Measurements from ENCODE around the gene LIPC.

Gene LIPC

GRCh38 chr15:58551764-58552504 is 120.1 kb downstream of the LIPC start:
- DNase-seq, result no peak
- in situ Hi-C loops (cut with HindIII; ENCODE audit: low pct_ligation_motif_present, low pct_unique_long_range_greater_than_20kb, low sequenced_read_pairs), result no loop called here

- in situ Hi-C loops (cut with HindIII; ENCODE audit: low pct_ligation_motif_present, low pct_unique_long_range_greater_than_20kb, low sequenced_read_pairs), result no loop called here
- DNase-seq, result no peak
Observed at GRCh38 chr15:58552505-58553364, 120.9 kb downstream of the LIPC start.

GRCh38 chr15:58553365-58553918 is 121.7 kb downstream of the LIPC start:
- DNase-seq, result no peak
- in situ Hi-C loops (cut with HindIII; ENCODE audit: low pct_ligation_motif_present, low pct_unique_long_range_greater_than_20kb, low sequenced_read_pairs), result no loop called here

- DNase-seq, result no peak
- in situ Hi-C loops (cut with HindIII; ENCODE audit: low pct_ligation_motif_present, low pct_unique_long_range_greater_than_20kb, low sequenced_read_pairs), result no loop called here
Observed at GRCh38 chr15:58554758-58555157, 123.0 kb downstream of the LIPC start.

GRCh38 chr15:58555162-58556027 is 123.6 kb downstream of the LIPC start:
- DNase-seq, result no peak

GRCh38 chr15:58556028-58556361 is 124.2 kb downstream of the LIPC start:
- in situ Hi-C loops (cut with HindIII; ENCODE audit: low pct_ligation_motif_present, low pct_unique_long_range_greater_than_20kb, low sequenced_read_pairs), result no loop called here
- DNase-seq, result no peak

More at GRCh38 chr15:58555162-58556027, 123.6 kb downstream of the LIPC start:
- in situ Hi-C loops (cut with HindIII; ENCODE audit: low pct_ligation_motif_present, low pct_unique_long_range_greater_than_20kb, low sequenced_read_pairs), result no loop called here

GRCh38 chr15:58556541-58556940 is 124.8 kb downstream of the LIPC start:
- DNase-seq, result no peak
- in situ Hi-C loops (cut with HindIII; ENCODE audit: low pct_ligation_motif_present, low pct_unique_long_range_greater_than_20kb, low sequenced_read_pairs), result no loop called here

- DNase-seq, result no peak
- in situ Hi-C loops (cut with HindIII; ENCODE audit: low pct_ligation_motif_present, low pct_unique_long_range_greater_than_20kb, low sequenced_read_pairs), result no loop called here
Observed at GRCh38 chr15:58558777-58559176, 127.0 kb downstream of the LIPC start.

GRCh38 chr15:58559904-58560588 is 128.3 kb downstream of the LIPC start:
- DNase-seq, result no peak
- in situ Hi-C loops (cut with HindIII; ENCODE audit: low pct_ligation_motif_present, low pct_unique_long_range_greater_than_20kb, low sequenced_read_pairs), result no loop called here

GRCh38 chr15:58561321-58561720 is 129.5 kb downstream of the LIPC start:
- no peak for DNase-seq
- in situ Hi-C loops (cut with HindIII; ENCODE audit: low pct_ligation_motif_present, low pct_unique_long_range_greater_than_20kb, low sequenced_read_pairs), result no loop called here

- in situ Hi-C loops (cut with HindIII; ENCODE audit: low pct_ligation_motif_present, low pct_unique_long_range_greater_than_20kb, low sequenced_read_pairs), result no loop called here
- no peak for DNase-seq
Observed at GRCh38 chr15:58562135-58562534, 130.3 kb downstream of the LIPC start.

GRCh38 chr15:58564981-58565380 is 133.2 kb downstream of the LIPC start:
- DNase-seq, result no peak

GRCh38 chr15:58565619-58566018 is 133.8 kb downstream of the LIPC start:
- in situ Hi-C loops (cut with HindIII; ENCODE audit: low pct_ligation_motif_present, low pct_unique_long_range_greater_than_20kb, low sequenced_read_pairs), result no loop called here
- no peak for DNase-seq

More at GRCh38 chr15:58564981-58565380, 133.2 kb downstream of the LIPC start:
- in situ Hi-C loops (cut with HindIII; ENCODE audit: low pct_ligation_motif_present, low pct_unique_long_range_greater_than_20kb, low sequenced_read_pairs), result no loop called here

GRCh38 chr15:58566029-58566428 is 134.2 kb downstream of the LIPC start:
- DNase-seq, result no peak
- in situ Hi-C loops (cut with HindIII; ENCODE audit: low pct_ligation_motif_present, low pct_unique_long_range_greater_than_20kb, low sequenced_read_pairs), result no loop called here

- DNase-seq, result no peak
Observed at GRCh38 chr15:58568157-58568571, 136.4 kb downstream of the LIPC start.

GRCh38 chr15:58569455-58569854 is 137.7 kb downstream of the LIPC start:
- no peak for DNase-seq
- in situ Hi-C loops (cut with HindIII; ENCODE audit: low pct_ligation_motif_present, low pct_unique_long_range_greater_than_20kb, low sequenced_read_pairs), result no loop called here

More at GRCh38 chr15:58568157-58568571, 136.4 kb downstream of the LIPC start:
- in situ Hi-C loops (cut with HindIII; ENCODE audit: low pct_ligation_motif_present, low pct_unique_long_range_greater_than_20kb, low sequenced_read_pairs), result no loop called here

- DNase-seq, result no peak
- in situ Hi-C loops (cut with HindIII; ENCODE audit: low pct_ligation_motif_present, low pct_unique_long_range_greater_than_20kb, low sequenced_read_pairs), result no loop called here
Observed at GRCh38 chr15:58571491-58571890, 139.7 kb downstream of the LIPC start.

GRCh38 chr15:58572521-58572920 is 140.7 kb downstream of the LIPC start:
- no peak for DNase-seq
- in situ Hi-C loops (cut with HindIII; ENCODE audit: low pct_ligation_motif_present, low pct_unique_long_range_greater_than_20kb, low sequenced_read_pairs), result no loop called here
